Bone marrow (tissue), 2 donors: ENCODE results near the gene CPSF4.
"Not testable (repeated sequence)": the region's sequence is repeated elsewhere in the genome, so short reads cannot be mapped to it uniquely, and the experiment has no call there.

ENCODE experiments used
- DNase-seq, 2 donors: peaks; one replicate each; lab custom pipeline; 2025; lab: John Stamatoyannopoulos, UW

The CPSF4 gene

DNA sequence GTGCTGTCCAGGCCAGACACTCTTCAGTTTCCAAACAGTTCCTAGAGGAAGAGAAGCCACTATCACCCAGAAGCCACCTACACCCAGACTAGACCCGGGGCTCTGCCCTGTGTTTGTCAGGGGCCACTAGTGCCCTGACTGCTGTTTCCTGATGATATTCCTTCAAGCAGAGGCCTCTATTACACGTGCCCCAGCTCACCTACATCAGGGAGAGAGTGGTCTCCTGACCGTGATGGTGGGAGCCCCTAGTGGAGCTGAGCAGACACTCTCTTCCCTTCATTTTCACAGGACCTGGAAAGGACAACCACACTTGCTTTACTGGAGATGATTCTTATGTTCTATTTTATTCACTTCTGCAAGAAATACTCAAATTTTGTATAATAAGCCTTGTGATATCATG is 52.1 kb downstream of the CPSF4 start:
- no peak for DNase-seq

GRCh38 chr7:99493823-99494222 is 55.1 kb downstream of the CPSF4 start:
- no peak for DNase-seq

DNA sequence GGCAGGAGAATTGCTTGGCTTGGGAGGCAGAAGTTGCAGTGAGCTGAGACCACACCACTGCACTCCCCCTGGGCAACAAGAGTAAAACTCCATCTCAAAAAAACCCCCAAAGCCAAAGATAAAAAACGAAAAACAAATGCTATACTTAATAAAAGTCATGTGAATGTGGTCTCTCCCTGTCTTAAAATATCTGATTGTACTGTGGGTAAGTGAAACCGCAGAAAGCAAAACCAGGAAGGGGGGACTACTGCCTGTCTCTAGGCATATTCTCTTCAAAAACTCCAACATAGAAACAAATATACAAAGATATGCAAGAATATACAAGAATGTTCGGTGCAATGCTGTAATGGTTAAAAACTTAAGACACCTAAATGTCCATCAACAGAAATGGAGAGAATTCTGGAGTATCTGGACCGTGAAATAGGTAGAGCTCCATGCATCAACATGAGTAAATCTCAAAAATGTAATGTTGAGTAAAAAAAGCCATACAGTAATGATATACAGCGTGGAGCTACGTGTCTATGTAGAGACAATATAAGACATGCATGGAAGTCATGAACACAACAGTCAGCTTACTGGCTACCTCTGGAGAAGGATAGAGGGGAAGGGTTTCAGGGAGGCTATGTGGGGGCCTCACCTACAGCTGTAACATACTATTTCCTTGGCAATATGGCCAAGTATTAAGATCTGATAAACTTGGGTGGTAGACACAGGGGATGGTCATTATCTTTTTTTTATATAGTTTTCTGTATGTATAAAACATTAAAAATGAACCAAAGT is 59.2 kb downstream of the CPSF4 start:
- DNase-seq = no peak

- no peak for DNase-seq
These were observed 59.8 kb downstream of the CPSF4 start for GRCh38 chr7:99498546-99498944.

GRCh38 chr7:99499371-99499720 is 60.6 kb downstream of the CPSF4 start:
- DNase-seq = peak in 1 of 2 donors; percentile 34

DNA sequence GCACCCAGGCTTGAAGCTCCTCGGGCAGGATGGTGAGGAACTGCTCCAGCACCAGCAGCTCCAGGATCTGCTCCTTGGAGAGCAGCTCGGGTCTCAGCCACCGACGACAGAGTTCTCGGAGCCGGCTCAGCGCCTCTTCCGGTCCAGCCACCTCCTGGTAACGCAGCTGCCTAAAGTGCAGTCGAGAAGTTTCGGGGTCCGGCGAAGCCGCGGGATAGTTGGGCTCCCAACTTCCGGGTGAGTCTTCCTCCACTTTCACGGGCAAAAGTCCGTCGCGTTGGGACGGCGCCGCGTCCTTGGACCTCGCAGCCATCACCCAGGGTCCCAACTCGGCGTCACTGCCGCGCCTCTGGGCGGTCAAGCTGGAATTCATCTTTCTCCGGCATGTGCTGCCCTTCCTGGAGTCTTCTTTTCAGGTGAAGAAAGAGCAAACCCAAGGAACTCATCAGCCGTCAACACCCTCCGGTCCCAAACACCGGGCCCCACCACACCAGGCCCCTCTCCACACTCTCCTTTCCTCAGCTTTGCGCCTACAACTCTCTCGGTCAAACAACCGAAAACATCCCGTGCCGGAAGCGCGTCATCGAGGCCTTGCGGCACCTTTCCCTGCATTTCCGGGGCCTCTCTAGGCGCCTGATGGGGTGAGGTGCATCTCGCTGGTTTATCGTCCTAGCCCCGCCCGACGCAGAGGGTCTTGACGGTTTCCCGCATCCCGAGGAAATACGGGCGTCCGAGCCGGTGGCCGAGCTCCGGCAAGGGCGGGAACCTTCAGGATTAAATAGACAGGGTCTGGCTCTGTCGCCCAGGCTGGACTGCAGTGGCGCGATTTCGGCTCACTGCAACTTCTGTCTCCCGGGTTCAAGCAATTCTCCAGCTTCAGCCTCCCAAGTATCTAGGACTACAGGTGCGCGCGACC is 61.2 kb downstream of the CPSF4 start, which contains the start of gene ZNF394:
ZNF394 (minus strand) TSS at position 561 of the 916 bp plus-strand sequence; CDS start at position 373, 188 bp downstream.
- peak; percentile 79 for DNase-seq

DNA sequence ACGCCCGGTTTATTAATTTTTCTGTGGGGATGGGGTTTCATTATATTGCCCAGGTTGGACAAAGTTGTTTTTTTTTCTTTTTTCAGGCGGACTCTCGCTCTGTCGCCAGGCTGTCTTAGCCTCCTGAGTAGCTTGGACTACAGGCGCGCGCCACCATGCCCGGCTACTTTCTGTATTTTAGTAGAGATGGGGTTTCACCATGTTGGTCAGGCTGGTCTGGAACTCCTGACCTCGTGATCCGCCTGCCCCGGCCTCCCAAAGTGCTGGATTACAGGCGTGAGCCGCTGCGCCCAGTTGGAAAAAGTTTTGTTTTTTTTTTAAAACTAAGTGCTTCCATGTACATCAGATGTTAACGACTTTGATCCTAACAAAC is 61.9 kb downstream of the CPSF4 start:
- DNase-seq = no peak

GRCh38 chr7:99501236-99501635 is 62.5 kb downstream of the CPSF4 start:
- DNase-seq = not testable (repeated sequence)

DNA sequence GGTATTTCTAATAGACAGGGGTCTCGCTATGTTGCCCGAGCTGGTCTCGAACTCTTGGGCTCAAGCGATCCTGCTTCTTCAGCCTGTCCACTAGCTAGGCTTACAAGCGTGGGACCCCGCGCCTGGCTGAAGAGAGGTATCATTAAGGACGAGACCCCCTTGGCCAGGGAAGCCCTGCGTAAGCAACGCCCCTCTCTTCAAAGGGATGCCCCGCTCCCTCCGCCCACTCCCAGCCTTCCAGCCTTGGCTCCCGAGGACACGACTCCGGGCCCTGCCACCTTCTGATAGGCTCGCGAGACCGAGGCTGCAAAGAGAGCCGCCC is 65.5 kb downstream of the CPSF4 start:
- DNase-seq = no peak

DNA sequence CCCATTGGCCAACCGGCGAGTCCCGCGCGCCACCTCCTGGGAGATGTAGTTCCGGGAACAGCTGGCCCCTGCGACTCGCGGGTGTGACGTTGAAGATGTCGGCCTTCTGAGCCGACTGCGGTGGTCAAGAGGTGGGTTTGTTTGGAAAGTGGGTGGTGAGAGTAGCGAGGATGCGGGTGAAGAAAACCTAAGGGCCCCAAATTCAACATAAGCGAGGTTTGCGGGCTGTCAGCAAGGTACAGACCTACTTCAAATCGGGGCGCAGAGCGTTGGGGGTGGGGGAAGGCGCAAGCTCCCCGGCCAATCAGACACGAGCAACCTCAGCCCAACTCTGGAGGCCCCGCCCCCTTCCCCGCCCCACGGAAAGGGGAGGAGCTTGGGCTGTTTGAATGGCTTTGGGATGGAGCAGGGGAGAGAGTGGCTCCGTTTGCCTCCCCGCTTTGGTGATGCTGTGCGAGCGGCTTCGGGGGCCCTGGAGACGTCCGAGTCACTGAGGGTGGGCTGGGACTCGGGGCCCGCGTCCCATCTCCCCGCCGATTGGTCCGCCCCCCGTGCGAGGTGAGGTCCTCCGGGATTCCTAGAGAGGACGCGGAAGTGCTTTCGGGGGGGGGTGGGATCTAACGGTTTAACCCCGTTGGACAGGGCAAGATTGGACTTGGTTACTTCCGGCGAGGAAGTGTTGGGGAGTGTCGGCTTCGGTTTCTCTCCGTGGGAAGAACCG is 66.0 kb downstream of the CPSF4 start, which contains the start of gene ZKSCAN5:
ZKSCAN5 (plus strand) TSS at position 60 of the 721 bp plus-strand sequence. CDS start 1,383 bp downstream, outside the sequence.
- DNase-seq = peak; percentile 96 to 100

DNA sequence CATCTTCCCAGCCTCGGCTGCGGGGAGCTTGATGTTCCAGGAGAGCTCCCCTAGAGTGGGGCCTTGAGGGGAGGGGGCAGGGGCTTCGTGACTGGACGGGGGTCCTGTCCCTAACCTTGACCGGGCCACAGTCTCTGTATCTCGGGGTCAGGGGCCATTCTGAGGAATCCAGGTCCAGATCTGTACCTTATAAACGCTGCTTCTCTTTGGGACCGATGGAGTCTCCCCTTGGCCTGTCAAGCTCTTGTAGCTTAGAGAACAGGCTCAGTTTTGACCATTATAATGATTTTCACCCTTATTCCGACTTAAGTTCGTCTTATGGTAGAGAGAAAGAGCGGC is 66.5 kb downstream of the CPSF4 start:
- DNase-seq = no peak
